ENCODE results near the gene GPC4.

Gene GPC4

DNA sequence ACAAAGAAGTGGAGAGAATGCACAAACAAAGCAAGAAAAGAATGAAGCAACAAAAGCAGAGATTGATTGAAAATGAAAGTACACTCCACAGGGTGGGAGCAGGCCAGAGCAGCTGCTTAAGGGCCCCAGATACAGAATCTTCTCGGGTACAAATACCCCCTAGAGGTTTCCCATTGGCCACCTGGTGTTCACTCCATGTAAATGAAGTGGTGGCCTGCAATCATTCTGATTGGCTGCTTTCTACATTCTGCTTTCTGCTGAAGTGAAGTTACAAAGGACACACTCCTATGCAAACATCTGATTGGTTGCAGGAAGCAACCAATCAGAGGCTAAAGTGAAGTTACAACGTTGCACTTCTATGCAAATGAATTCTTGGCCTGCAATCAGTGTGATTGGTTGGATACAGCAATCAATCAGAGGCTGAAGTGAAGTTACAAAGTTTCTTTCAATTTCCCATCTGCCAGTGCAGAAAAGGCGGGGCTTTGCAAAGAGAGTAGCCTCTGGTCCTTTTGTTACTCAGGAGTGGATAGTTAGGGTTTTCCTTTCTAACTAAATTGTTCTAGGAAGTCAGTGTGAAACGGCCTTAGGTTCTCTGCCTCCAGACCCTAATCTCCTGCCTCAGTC is 19.0 kb upstream of the GPC4 start:
- Histone ChIP-seq H3K27me3 (ENCODE audit: control insufficient read depth, insufficient read depth, low read length) (no peaks in the 10 kb centered on the region), H3K27ac (no peak overlapping the region), H3K4me2 (ENCODE audit: low read length) (no peak overlapping the region), H2AFZ (no peak overlapping the region), H3K9me3 (ENCODE audit: control insufficient read depth, low read length) (no peaks in the 10 kb centered on the region), H3K79me2 (no peaks in the 10 kb centered on the region), H3K36me3 (ENCODE audit: control insufficient read depth, insufficient read depth, low read length) (no peaks in the 10 kb centered on the region), H3K4me1 (no peaks in the 10 kb centered on the region), H3K4me3 (ENCODE audit: low read depth, low read length) (no peak overlapping the region), H3K9ac (no peak overlapping the region)
- TF ChIP-seq, protein P1, sequence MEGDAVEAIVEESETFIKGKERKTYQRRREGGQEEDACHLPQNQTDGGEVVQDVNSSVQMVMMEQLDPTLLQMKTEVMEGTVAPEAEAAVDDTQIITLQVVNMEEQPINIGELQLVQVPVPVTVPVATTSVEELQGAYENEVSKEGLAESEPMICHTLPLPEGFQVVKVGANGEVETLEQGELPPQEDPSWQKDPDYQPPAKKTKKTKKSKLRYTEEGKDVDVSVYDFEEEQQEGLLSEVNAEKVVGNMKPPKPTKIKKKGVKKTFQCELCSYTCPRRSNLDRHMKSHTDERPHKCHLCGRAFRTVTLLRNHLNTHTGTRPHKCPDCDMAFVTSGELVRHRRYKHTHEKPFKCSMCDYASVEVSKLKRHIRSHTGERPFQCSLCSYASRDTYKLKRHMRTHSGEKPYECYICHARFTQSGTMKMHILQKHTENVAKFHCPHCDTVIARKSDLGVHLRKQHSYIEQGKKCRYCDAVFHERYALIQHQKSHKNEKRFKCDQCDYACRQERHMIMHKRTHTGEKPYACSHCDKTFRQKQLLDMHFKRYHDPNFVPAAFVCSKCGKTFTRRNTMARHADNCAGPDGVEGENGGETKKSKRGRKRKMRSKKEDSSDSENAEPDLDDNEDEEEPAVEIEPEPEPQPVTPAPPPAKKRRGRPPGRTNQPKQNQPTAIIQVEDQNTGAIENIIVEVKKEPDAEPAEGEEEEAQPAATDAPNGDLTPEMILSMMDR (IDR thresholded peaks at IDR 0.05), result no peak

DNA sequence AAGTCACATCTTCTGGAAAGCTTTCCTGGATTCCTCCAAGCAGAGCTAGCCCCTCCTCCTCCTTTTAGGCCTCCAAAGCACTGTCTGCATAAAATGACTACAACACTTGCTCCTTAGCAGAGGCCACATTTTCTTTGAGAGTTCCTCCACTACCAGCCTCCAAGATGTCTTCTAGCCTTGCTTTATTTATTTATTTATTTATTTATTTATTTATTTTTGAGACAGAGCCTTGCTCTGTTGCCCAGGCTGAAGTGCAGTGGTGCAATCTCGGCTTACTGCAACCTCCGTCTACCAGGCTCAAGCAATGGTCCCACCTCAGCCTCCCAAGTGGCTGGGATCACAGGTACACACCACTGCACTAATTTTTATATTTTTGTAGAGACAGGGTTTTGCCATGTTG is 4.6 kb upstream of the GPC4 start:
- no peaks in the 10 kb centered on the region for H3K27me3 ChIP-seq (ENCODE audit: control insufficient read depth, insufficient read depth, low read length)
- no peak overlapping the region for H3K4me2 ChIP-seq (ENCODE audit: low read length)
- no peaks in the 10 kb centered on the region for H3K4me1 ChIP-seq
- no peak overlapping the region for H3K4me3 ChIP-seq (ENCODE audit: low read depth, low read length)
- no peak overlapping the region for H2AFZ ChIP-seq
- H3K27ac ChIP-seq, result no peak overlapping the region
- no peaks in the 10 kb centered on the region for H3K36me3 ChIP-seq (ENCODE audit: control insufficient read depth, insufficient read depth, low read length)
- no peaks in the 10 kb centered on the region for H3K79me2 ChIP-seq
- TF ChIP-seq, protein P1 (IDR thresholded peaks at IDR 0.05), result no peak
- no peaks in the 10 kb centered on the region for H3K9me3 ChIP-seq (ENCODE audit: control insufficient read depth, low read length)
- no peak overlapping the region for H3K9ac ChIP-seq

DNA sequence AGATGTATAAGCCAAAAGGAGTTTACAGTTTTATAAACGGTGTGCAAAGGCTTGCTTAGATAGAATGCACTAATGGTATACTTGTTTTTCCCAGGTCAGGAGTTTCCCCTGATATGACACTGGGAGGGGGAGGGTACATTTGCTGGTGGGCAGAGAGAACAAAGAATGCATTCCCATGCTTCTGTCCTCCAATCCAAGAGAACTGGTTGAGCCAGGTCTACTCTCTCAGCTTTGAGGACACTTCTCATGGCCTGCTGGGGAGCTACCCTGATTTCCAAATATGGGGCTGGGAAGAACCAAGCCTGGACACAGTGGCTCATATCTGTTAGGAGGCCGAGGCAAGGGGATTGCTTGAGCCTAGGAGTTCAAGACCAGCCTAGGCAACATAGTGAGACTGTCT is 3.3 kb upstream of the GPC4 start:
- TF ChIP-seq, protein P1 (IDR thresholded peaks at IDR 0.05), result no peak
- no peaks in the 10 kb centered on the region for H3K79me2 ChIP-seq
- no peak overlapping the region for H3K4me2 ChIP-seq (ENCODE audit: low read length)
- no peak overlapping the region for H2AFZ ChIP-seq
- no peak overlapping the region for H3K27ac ChIP-seq
- no peak overlapping the region for H3K4me3 ChIP-seq (ENCODE audit: low read depth, low read length)
- H3K4me1 ChIP-seq, result no peaks in the 10 kb centered on the region
- H3K36me3 ChIP-seq (ENCODE audit: control insufficient read depth, insufficient read depth, low read length), result no peaks in the 10 kb centered on the region
- H3K9me3 ChIP-seq (ENCODE audit: control insufficient read depth, low read length), result no peaks in the 10 kb centered on the region
- no peak overlapping the region for H3K9ac ChIP-seq
- no peaks in the 10 kb centered on the region for H3K27me3 ChIP-seq (ENCODE audit: control insufficient read depth, insufficient read depth, low read length)

DNA sequence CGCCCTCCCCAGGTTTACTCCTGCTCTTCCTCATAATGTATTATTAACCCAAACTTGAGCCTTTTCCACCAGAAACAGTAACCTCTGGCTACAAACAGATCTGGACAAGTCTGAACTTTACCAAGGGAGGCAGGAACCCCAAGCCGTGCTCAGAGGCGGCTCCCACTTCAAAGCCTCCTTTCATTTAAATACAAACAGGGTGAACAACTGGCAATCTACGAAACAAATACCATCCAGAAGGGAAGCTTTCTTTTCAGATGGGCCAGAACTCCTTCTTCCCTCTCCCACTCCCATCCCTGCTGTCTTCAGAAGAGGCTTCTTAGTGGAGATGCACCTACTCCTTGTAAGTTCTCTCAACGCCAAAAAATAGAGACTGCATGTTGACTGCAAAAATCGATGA is 2.1 kb upstream of the GPC4 start:
- H3K9ac ChIP-seq, result no peak overlapping the region
- H3K36me3 ChIP-seq (ENCODE audit: control insufficient read depth, insufficient read depth, low read length), result no peaks in the 10 kb centered on the region
- H3K27me3 ChIP-seq (ENCODE audit: control insufficient read depth, insufficient read depth, low read length), result no peaks in the 10 kb centered on the region
- no peak overlapping the region for H2AFZ ChIP-seq
- no peak overlapping the region for H3K4me2 ChIP-seq (ENCODE audit: low read length)
- H3K79me2 ChIP-seq, result no peaks in the 10 kb centered on the region
- no peak overlapping the region for H3K27ac ChIP-seq
- no peaks in the 10 kb centered on the region for H3K4me1 ChIP-seq
- H3K4me3 ChIP-seq (ENCODE audit: low read depth, low read length), result no peak overlapping the region
- H3K9me3 ChIP-seq (ENCODE audit: control insufficient read depth, low read length), result no peaks in the 10 kb centered on the region
- TF ChIP-seq, protein P1 (IDR thresholded peaks at IDR 0.05), result no peak

Data from parathyroid adenoma (tissue), 2 donors.